K562 (cell line): ENCODE measurements around the gene SLIT1. TPM values are rescaled to one million over a fixed set of nuclear protein-coding genes. Genes with fewer than 3 reads are reported as not detected.

ENCODE experiments used
- ATAC-seq: fragments of 200-7000 bp; cut with Tn5 transposase; 3 replicates; pipeline ENCODE4 v1.9.1; 2020; ENCODE audit warnings: moderate library complexity
- BruUV-seq: library from RNA; stranded (reverse); fragments of 400-500 nt; replicated peaks from 2 replicates; lab custom pipeline; 2021; lab: Mats Ljungman, UMichigan
- CTCF ChIA-PET: fragments of 300-600 bp; formaldehyde crosslinking; extraction: SDS; loops from one replicate; lab custom pipeline; 2021; ENCODE audit warnings: low intra/inter-chr PET ratio; lab: Yijun Ruan, JAX
- POLR2A ChIA-PET: fragments of 300-600, 350-650 bp; sonication (Branson Sonifier 250); formaldehyde crosslinking; extraction: SDS; loops from one replicate; lab custom pipeline; 2021; ENCODE audit warnings: antibody characterized with exemption, inconsistent platforms; lab: Yijun Ruan, JAX
- DNase-seq, 4 experiments: peaks; one replicate each; pipeline versions ENCODE4 v3.0.0 to v3.0.0-alpha.2; 2011 to 2018; ENCODE audit warnings: low spot score in 3 of 4, mixed read lengths in 3 of 4; ENCODE audit errors: extremely low read depth in 1 of 4
- FAIRE-seq: peaks from 2 replicates; lab custom pipeline; 2011; peaks lifted over from hg19 to GRCh38; lab: Jason Lieb, UNC
- H2AFZ ChIP-seq: 2 replicates; pipeline ENCODE4 v1.6.0; 2011; ENCODE audit warnings: low read depth, low read length, control low read depth, inconsistent platforms
- H3K27ac ChIP-seq: fragments of 200-600 bp; 3 replicates; pipeline ENCODE4 v1.8.0; 2011; ENCODE audit warnings: low read depth, mild to moderate bottlenecking, control low read depth, inconsistent platforms, low read length, moderate library complexity, mixed read lengths; ENCODE audit errors: extremely low read depth
- H3K27me3 ChIP-seq, 2 experiments: fragments of 300-600 bp in 1 of 2; 2 replicates in 1 of 2; 3 replicates in 1 of 2; pipeline versions ENCODE4 v1.6.0 to v1.8.0; 2011; ENCODE audit warnings: inconsistent platforms in 2 of 2, low read length in 2 of 2, mild to moderate bottlenecking in 1 of 2, mixed read lengths in 1 of 2, moderate library complexity in 1 of 2; ENCODE audit not compliant: control insufficient read depth in 2 of 2, insufficient read depth in 2 of 2
- H3K36me3 ChIP-seq: fragments of 300-600 bp; 3 replicates; pipeline ENCODE4 v1.8.0; 2011; ENCODE audit warnings: mild to moderate bottlenecking, low read length, inconsistent platforms; ENCODE audit not compliant: control insufficient read depth, insufficient read depth
- H3K4me1 ChIP-seq, 2 experiments: fragments of 200-600 bp in 1 of 2; replicated peaks in 1 of 2; 2 replicates in 1 of 2; 3 replicates in 1 of 2; pipeline versions ENCODE4 v1.5.1 to v1.8.0; 2011; ENCODE audit warnings: inconsistent platforms in 2 of 2, low read length in 2 of 2, mild to moderate bottlenecking in 1 of 2, mixed read lengths in 1 of 2, moderate library complexity in 1 of 2; ENCODE audit not compliant: control insufficient read depth in 2 of 2, insufficient read depth in 2 of 2
- H3K4me2 ChIP-seq: 2 replicates; pipeline ENCODE4 v1.6.1; 2011; ENCODE audit warnings: low read length, control low read depth, inconsistent platforms, mixed read lengths; ENCODE audit not compliant: insufficient read depth
- H3K4me3 ChIP-seq: fragments of 200-600 bp; sonication (generic), shearing (Covaris generic); 2 replicates; pipeline ENCODE4 v1.5.1; 2016; ENCODE audit warnings: control low read depth, inconsistent platforms
- H3K79me2 ChIP-seq: fragments of 200-600 bp; 3 replicates; pipeline ENCODE4 v1.8.0; 2011; ENCODE audit warnings: low read length, inconsistent platforms; ENCODE audit not compliant: control insufficient read depth, insufficient read depth
- H3K9ac ChIP-seq, 2 experiments: 2 replicates each; pipeline versions ENCODE4 v1.6.0 to v1.6.1; 2011; ENCODE audit warnings: low read depth in 2 of 2, low read length in 2 of 2, control low read depth in 1 of 2, inconsistent platforms in 1 of 2, mild to moderate bottlenecking in 1 of 2, mixed read lengths in 1 of 2; ENCODE audit not compliant: insufficient read depth in 1 of 2
- H3K9me1 ChIP-seq: one replicate; pipeline ENCODE4 v1.6.0; 2011; ENCODE audit warnings: inconsistent platforms, mild to moderate bottlenecking, low read length, moderate library complexity; ENCODE audit not compliant: control insufficient read depth, insufficient read depth
- H3K9me3 ChIP-seq: replicated peaks from 2 replicates; pipeline ENCODE4 v1.5.1; 2011; ENCODE audit warnings: low read depth, low read length, inconsistent platforms; ENCODE audit not compliant: control insufficient read depth, insufficient read depth
- H4K20me1 ChIP-seq: replicated peaks from 2 replicates; pipeline ENCODE4 v1.6.1; 2011; ENCODE audit warnings: low read length, inconsistent platforms, mixed read lengths; ENCODE audit not compliant: control insufficient read depth, insufficient read depth
- BRCA1 ChIP-seq, 2 experiments: fragments of 450-650 bp in 1 of 2; sonication (generic) in 1 of 2; formaldehyde crosslinking in 1 of 2; IDR thresholded peaks; 2 replicates each; pipeline versions ENCODE4 v1.5.0 to v1.6.1; 2017 to 2020; ENCODE audit warnings: mild to moderate bottlenecking in 1 of 2, missing genetic modification reagents in 1 of 2
- CREB1 ChIP-seq, 2 experiments: sonication (generic) in 1 of 2; formaldehyde crosslinking in 1 of 2; IDR thresholded peaks; 2 replicates each; pipeline versions ENCODE4 v1.6.1 to v1.8.0; 2012 to 2022; ENCODE audit warnings: inconsistent platforms in 1 of 2, mild to moderate bottlenecking in 1 of 2, missing genetic modification reagents in 1 of 2, moderate library complexity in 1 of 2
- CREB3L1 ChIP-seq: fragments of 450-650 bp; IDR thresholded peaks from 2 replicates; pipeline ENCODE4 v1.6.1; 2014; ENCODE audit warnings: low read depth, mild to moderate bottlenecking, moderate library complexity, borderline replicate concordance
- CXXC5 ChIP-seq: fragments of 250-450 bp; sonication (Bioruptor Pico); IDR thresholded peaks from 2 replicates; pipeline ENCODE4 v1.8.0; 2022; ENCODE audit warnings: inconsistent platforms, mild to moderate bottlenecking, moderate library complexity
- DNMT1 ChIP-seq: fragments of 450-650 bp; IDR thresholded peaks from 2 replicates; pipeline ENCODE4 v1.6.1; 2016; ENCODE audit warnings: antibody characterized with exemption, mild to moderate bottlenecking
- NCOA6 ChIP-seq: fragments of 450-650 bp; IDR thresholded peaks from 2 replicates; pipeline ENCODE4 v1.6.1; 2017; ENCODE audit warnings: mild to moderate bottlenecking
- NR0B1 ChIP-seq: fragments of 450-650 bp; IDR thresholded peaks from one replicate; pipeline ENCODE4 v1.6.1; 2018; ENCODE audit warnings: mild to moderate bottlenecking, moderate library complexity; ENCODE audit not compliant: partially characterized antibody
- NR2F6 ChIP-seq: fragments of 450-650 bp; formaldehyde crosslinking; IDR thresholded peaks from 2 replicates; pipeline ENCODE4 v1.4.0; 2020; ENCODE audit warnings: mild to moderate bottlenecking
- WHSC1 ChIP-seq: IDR thresholded peaks from one replicate; pipeline ENCODE4 v1.6.1; 2012; ENCODE audit warnings: low read length, control low read depth, inconsistent platforms
- ZBTB11 ChIP-seq, 3 experiments: fragments of 200-800 bp in 1 of 3; fragments of 250-450 bp in 1 of 3; fragments of 450-650 bp in 1 of 3; sonication (Bioruptor Pico) in 1 of 3; sonication (Bioruptor generic) in 1 of 3; formaldehyde crosslinking in 1 of 3; IDR thresholded peaks; 2 replicates each; pipeline versions ENCODE4 v1.6.1 to v1.8.0; 2016 to 2022; ENCODE audit warnings: mild to moderate bottlenecking in 2 of 3, missing genetic modification characterization in 2 of 3, missing compliant biosample characterization in 1 of 3, moderate library complexity in 1 of 3
- ZNF174 ChIP-seq: fragments of 250-450 bp; sonication (Bioruptor Pico); IDR thresholded peaks from 2 replicates; pipeline ENCODE4 v1.4.0; 2020; ENCODE audit warnings: mild to moderate bottlenecking
- ZNF277 ChIP-seq: fragments of 250-450 bp; sonication (Bioruptor Pico); IDR thresholded peaks from 2 replicates; pipeline ENCODE4 v1.8.0; 2022; ENCODE audit warnings: inconsistent platforms, mild to moderate bottlenecking, moderate library complexity, borderline replicate concordance
- WGBS: fragments of 100-300 bp; shearing (Covaris generic); methylation state at CpG from one replicate; pipeline ENCODE4 v1.1.6; 2016; ENCODE audit warnings: low coverage, mixed read lengths; ENCODE audit not compliant: insufficient coverage; ENCODE audit errors: missing lambda C conversion rate; 5-methylcytosine and 5-hydroxymethylcytosine counted together
- in situ Hi-C: fragments of 300-500 bp; cut with MboI; formaldehyde crosslinking; loops from 4 replicates; pipeline ENCODE4 v1.15.0; 2018; ENCODE audit warnings: inconsistent platforms, mixed read lengths
- intact Hi-C: fragments of 100-400 bp; cut with micrococcal nuclease; formaldehyde crosslinking; loops from 2 replicates; pipeline ENCODE4 v1.14.2; 2022
- polyA plus RNA-seq, 8 experiments: library from polyadenylated mRNA; depleted of rRNA in 4 of 8; stranded (reverse) in 5 of 8; unstranded in 3 of 8; fragments of >200 nt; fragmentation: Nextera tagmentation in 2 of 8; fragmentation: Illumina TruSeq in 1 of 8; extraction: Ambion mirVana in 2 of 8; extraction: Trizol in 1 of 8; gene quantifications; 2 replicates each; pipeline versions ENCODE4 v1.2.1 to v1.2.3, GENCODE V29; 2011 to 2014; ENCODE audit warnings: inconsistent platforms in 1 of 8, missing spikeins in 1 of 8
- total RNA-seq, 7 experiments: library from RNA; depleted of rRNA in 6 of 7; stranded (reverse); fragments of >200 nt in 6 of 7; fragmentation: Illumina TruSeq in 2 of 7; extraction: Trizol in 2 of 7; gene quantifications; 2 replicates each; pipeline versions ENCODE4 v1.2.1 to v1.2.3, GENCODE V29; 2011 to 2021; ENCODE audit warnings: low replicate concordance in 1 of 7
- TF ChIP-seq, protein P1 (sequence below): sonication (generic); formaldehyde crosslinking; IDR thresholded peaks from 2 replicates; pipeline ENCODE4 v1.9.0; 2022; ENCODE audit warnings: mild to moderate bottlenecking, missing genetic modification reagents

Gene SLIT1
- total and polyA plus RNA-seq, 9 of the 15 experiments (the other 6 are each of a cell fraction or from before 2014, with no cell fraction given): 0.01 to 0.11 (median 0.04) TPM; not detected in 3

DNA sequence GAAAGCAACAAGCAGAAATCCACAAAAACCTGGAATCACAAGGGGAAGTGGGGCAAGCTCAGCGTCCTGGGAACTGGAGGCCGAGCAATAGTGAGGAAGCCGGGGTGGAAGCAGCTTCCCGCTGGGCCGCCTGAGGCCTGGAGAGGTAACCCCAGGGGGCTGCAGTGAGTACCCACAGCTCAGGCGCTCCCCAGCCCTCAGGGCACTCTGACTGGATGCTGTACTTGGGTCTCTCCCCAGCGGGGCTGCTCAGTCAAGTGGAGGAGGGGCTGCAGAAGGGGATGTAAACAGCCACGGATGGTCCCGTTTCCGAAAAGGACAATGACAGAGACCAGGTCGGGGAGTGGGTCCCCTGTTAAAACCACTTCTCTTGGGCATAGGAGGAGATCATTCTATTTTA is 50.3 kb downstream of the SLIT1 start (continued):
- TF ChIP-seq ZNF277: no peak
- TF ChIP-seq CREB1 (IDR thresholded peaks at IDR 0.05): no peak
- TF ChIP-seq CREB1 (CRISPR knock-in tag; IDR thresholded peaks at IDR 0.05): no peak
- TF ChIP-seq CXXC5 (CRISPR knock-in tag): no peak
- TF ChIP-seq NCOA6: no peak

DNA sequence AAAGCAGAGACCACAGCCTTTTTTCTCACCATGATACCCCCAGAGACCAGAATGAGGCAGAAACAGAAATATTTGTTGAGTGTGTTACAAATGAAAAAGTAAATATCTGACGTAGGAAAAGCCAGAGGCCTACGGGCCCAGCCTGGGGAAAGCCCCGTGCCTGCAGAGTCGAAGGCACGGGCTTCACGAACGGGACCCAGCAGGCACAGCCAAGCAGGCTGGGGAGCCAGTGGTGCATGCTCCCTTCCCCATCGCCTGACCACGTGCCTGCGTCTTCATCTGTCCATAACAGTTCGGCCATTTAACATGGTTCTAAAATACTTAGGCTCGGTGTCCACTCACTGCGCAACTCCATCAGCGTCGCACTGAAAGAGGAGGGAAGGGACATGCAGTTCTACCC is 50.8 kb downstream of the SLIT1 start:
- FAIRE-seq: no peak
- no peaks in the 10 kb centered on the region for H3K9me1 ChIP-seq
- H3K27me3 ChIP-seq: peaks cover 12 to 77% of the 10 kb centered on the region in 2 experiments; a peak in 4 of 5 replicates
- ChIA-PET POLR2A (no interaction called here), CTCF (no interaction called here)
- 1% methylated on average over 10 of the region's 15 CpGs for WGBS
- H3K4me3 ChIP-seq: no peak overlapping the region
- H3K27ac ChIP-seq: no peak overlapping the region
- ATAC-seq: no peak
- DNase-seq: no peak
- no peaks in the 10 kb centered on the region; the same call in 1 of the 2 replicates for H4K20me1 ChIP-seq
- H3K36me3 ChIP-seq: no peaks in the 10 kb centered on the region
- H2AFZ ChIP-seq: no peak overlapping the region
- no peaks in the 10 kb centered on the region for H3K4me1 ChIP-seq
- intact Hi-C loops (no loop called here), in situ Hi-C loops (no loop called here)
- no peak overlapping the region for H3K9ac ChIP-seq
- BruUV-seq: no TSS peak
- no peaks in the 10 kb centered on the region for H3K79me2 ChIP-seq
- H3K4me2 ChIP-seq: no peak overlapping the region
- no peaks in the 10 kb centered on the region for H3K9me3 ChIP-seq
- no peak for TF ChIP-seq WHSC1
- TF ChIP-seq BRCA1 (IDR thresholded peaks at IDR 0.05): no peak
- TF ChIP-seq BRCA1 (CRISPR knock-in tag; IDR thresholded peaks at IDR 0.05): no peak
- no peak for TF ChIP-seq NR0B1
- TF ChIP-seq NR2F6 (CRISPR knock-in tag): no peak
- no peak for TF ChIP-seq DNMT1
- no peak for TF ChIP-seq CREB3L1
- TF ChIP-seq ZBTB11 (CRISPR knock-in tag; IDR thresholded peaks at IDR 0.05): no peak
- TF ChIP-seq, protein P1, sequence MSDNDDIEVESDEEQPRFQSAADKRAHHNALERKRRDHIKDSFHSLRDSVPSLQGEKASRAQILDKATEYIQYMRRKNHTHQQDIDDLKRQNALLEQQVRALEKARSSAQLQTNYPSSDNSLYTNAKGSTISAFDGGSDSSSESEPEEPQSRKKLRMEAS (CRISPR knock-in tag): no peak
- no peak for TF ChIP-seq ZNF174 (CRISPR knock-in tag)
